Measurements from ENCODE around the gene KHSRP. TPM values are rescaled to one million over a fixed set of nuclear protein-coding genes. Genes with fewer than 3 reads are reported as not detected.

The KHSRP gene, protein sequence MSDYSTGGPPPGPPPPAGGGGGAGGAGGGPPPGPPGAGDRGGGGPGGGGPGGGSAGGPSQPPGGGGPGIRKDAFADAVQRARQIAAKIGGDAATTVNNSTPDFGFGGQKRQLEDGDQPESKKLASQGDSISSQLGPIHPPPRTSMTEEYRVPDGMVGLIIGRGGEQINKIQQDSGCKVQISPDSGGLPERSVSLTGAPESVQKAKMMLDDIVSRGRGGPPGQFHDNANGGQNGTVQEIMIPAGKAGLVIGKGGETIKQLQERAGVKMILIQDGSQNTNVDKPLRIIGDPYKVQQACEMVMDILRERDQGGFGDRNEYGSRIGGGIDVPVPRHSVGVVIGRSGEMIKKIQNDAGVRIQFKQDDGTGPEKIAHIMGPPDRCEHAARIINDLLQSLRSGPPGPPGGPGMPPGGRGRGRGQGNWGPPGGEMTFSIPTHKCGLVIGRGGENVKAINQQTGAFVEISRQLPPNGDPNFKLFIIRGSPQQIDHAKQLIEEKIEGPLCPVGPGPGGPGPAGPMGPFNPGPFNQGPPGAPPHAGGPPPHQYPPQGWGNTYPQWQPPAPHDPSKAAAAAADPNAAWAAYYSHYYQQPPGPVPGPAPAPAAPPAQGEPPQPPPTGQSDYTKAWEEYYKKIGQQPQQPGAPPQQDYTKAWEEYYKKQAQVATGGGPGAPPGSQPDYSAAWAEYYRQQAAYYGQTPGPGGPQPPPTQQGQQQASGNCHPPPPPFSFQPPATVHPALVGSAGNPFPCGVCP
- total RNA-seq = 91.8 and 118 TPM in 2 replicates

DNA sequence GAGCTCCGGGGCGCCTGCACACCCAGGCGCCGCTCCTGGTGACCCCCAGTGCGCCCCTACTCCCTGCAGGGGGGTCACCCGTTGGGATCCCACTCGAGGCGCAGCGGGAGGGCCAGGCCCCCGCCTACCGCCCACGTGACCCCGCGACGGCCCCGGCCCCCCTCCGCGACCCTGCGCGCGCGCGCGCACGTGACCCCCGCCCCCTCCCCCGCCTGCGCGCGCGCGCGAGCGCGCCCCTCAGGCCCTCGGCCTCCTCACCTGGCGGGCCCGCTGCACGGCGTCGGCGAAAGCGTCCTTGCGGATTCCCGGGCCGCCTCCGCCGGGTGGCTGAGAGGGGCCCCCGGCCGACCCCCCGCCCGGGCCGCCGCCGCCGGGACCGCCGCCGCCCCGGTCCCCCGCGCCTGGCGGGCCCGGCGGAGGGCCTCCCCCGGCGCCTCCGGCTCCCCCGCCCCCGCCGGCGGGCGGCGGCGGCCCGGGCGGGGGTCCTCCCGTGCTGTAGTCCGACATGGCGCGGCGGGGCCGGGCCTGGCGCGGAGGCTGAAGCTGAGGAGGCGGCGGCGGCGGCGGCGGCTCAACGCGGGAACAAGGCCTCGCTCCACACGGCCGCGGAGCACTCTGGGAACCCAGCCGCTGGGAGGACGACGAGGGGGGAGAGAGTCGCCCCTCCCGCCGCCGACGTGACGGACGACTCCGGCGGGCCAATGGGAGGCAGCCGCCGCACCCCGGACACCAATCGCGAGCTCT lies at the start of gene KHSRP:
Gene KHSRP (minus strand): TSS at position 617 of the 744 bp plus-strand sequence. CDS start 110 bp downstream, at position 507.
- TF ChIP-seq, protein P1, sequence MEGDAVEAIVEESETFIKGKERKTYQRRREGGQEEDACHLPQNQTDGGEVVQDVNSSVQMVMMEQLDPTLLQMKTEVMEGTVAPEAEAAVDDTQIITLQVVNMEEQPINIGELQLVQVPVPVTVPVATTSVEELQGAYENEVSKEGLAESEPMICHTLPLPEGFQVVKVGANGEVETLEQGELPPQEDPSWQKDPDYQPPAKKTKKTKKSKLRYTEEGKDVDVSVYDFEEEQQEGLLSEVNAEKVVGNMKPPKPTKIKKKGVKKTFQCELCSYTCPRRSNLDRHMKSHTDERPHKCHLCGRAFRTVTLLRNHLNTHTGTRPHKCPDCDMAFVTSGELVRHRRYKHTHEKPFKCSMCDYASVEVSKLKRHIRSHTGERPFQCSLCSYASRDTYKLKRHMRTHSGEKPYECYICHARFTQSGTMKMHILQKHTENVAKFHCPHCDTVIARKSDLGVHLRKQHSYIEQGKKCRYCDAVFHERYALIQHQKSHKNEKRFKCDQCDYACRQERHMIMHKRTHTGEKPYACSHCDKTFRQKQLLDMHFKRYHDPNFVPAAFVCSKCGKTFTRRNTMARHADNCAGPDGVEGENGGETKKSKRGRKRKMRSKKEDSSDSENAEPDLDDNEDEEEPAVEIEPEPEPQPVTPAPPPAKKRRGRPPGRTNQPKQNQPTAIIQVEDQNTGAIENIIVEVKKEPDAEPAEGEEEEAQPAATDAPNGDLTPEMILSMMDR (IDR thresholded peaks at IDR 0.05; ENCODE audit: insufficient read depth, low read depth, low read length) = no peak
- H3K4me3 ChIP-seq (ENCODE audit: low read depth, low read length) = peak within 1 kb of the TSS; percentile 96
- DNase-seq (ENCODE audit: low read depth) = no peak

DNA sequence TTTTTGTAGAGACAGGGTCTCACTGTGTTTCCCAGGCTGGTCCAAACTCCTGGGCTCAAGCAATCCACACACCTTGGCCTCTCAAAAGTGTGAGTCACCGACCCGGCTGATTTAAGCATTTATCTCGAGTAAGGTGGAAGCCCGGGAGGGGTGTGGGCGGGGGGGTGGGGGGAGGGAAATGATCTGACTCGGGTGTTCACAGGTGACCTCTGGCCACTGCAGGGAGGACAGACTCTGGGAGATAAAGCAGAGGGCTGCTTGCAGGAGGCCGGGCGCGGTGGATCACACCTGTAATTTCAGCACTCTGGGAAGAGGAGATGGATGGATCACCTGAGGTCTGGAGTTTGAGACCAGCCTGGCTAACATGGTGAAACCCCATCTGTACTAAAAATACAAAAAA lies 49.0 kb upstream of the KHSRP start:
- no peak for DNase-seq (ENCODE audit: low read depth)
- H3K4me3 ChIP-seq (ENCODE audit: low read depth, low read length) = no peak overlapping the region
- TF ChIP-seq, protein P1 (IDR thresholded peaks at IDR 0.05; ENCODE audit: insufficient read depth, low read depth, low read length) = no peak

DNA sequence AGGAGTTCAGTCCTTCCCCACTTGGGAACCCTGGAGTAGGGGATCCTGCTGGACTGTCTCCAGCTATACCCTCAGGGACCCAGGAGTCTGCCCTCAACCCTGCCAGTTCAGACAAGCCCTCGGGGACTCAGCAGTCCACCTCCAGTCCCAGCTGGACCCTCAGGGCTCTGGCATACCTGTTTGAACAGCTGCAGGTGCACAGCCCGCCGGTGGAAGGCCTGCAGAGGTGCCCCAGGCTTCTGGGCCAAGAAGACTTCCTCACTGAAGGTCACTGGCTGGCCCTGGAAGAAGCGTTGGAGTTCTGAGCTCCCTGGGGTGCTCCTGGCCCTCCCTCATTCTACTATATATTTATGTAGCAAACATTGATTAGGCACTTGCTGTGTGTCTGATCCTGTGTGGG lies 48.1 kb upstream of the KHSRP start:
- TF ChIP-seq, protein P1 (IDR thresholded peaks at IDR 0.05; ENCODE audit: insufficient read depth, low read depth, low read length) = no peak
- no peak overlapping the region for H3K4me3 ChIP-seq (ENCODE audit: low read depth, low read length)
- DNase-seq (ENCODE audit: low read depth) = no peak

DNA sequence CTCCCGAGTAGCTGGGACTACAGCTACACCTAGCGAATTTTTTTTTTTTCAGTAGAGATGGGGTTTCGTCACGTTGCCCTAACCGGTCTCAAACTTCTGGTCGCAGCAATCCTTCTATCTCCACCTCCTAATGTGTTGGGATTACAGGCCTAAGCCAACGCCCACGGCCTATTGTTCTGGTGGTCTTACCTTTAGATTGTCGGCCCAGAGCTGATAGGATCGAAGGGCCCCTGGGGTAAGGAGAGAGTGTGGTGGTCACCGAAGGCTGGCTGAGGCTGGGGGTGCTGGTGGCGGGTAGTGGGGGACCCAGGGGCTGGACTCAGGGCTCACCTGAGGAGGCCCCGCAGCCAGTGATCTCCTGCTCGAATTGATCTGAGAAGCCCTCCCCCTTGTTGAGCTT lies 46.5 kb upstream of the KHSRP start:
- DNase-seq (ENCODE audit: low read depth) = no peak
- TF ChIP-seq, protein P1 (IDR thresholded peaks at IDR 0.05; ENCODE audit: insufficient read depth, low read depth, low read length) = no peak
- H3K4me3 ChIP-seq (ENCODE audit: low read depth, low read length) = no peak overlapping the region

DNA sequence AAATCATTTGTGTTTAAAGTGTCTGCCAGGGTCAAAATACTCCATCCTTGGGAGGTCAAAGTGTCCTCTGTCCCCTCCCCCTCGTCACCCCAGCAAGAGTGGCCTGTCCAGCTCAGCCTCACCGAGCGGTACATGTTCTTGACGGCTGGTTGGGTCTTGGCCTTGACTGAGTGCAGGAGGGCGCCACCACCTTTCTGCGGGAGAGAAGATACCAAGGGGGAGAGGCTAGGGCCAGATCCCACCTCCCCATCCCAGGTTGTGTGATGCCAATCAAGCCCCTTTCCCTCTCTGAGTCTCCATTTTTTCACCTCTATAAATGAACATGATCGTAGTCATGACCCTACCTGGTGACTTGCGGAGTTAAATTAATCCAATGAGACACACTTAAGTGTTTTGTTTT lies 45.6 kb upstream of the KHSRP start:
- no peak overlapping the region for H3K4me3 ChIP-seq (ENCODE audit: low read depth, low read length)
- DNase-seq (ENCODE audit: low read depth) = no peak
- TF ChIP-seq, protein P1 (IDR thresholded peaks at IDR 0.05; ENCODE audit: insufficient read depth, low read depth, low read length) = no peak

DNA sequence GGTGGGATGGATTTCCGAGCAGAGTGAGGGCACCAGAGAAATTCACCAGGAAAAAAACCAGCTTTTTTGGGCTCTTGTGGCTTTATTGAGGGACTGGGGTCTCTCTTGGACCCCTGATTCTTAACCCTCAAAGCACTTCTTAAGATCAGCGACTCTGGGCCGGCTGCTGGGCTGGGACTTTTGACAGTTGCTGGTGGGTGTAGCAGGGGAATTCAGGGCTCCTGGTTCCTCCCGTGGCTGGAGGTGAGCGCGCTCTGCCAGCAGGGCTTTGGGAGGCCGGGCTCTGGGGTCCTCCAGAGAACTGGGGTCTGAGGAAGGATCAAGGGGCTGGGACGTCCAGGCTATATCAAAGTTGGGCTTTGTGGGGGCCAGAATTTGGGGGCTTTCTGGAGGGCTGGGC lies 42.8 kb upstream of the KHSRP start:
- DNase-seq (ENCODE audit: low read depth) = no peak
- TF ChIP-seq, protein P1 (IDR thresholded peaks at IDR 0.05; ENCODE audit: insufficient read depth, low read depth, low read length) = no peak
- H3K4me3 ChIP-seq (ENCODE audit: low read depth, low read length) = no peak overlapping the region

Data from fibroblast of villous mesenchyme (primary cell).